Measurements from ENCODE around the gene BCL7B. TPM values are rescaled to one million over a fixed set of nuclear protein-coding genes. Genes with fewer than 3 reads are reported as not detected.
"Not testable (repeated sequence)": the region's sequence is repeated elsewhere in the genome, so short reads cannot be mapped to it uniquely, and the experiment has no call there.

The BCL7B gene
- total RNA-seq, 1 donor from 2014 or later, result 32.8 TPM

GRCh38 chr7:73504920-73505319 lies 52.6 kb downstream of the BCL7B start:
- no peak for DNase-seq (ENCODE audit: extremely low spot score, unreplicated experiment)
- H3K4me1 Mint-ChIP-seq (ENCODE audit: unreplicated experiment), result no peaks in the 10 kb centered on the region
- H3K36me3 Mint-ChIP-seq, result peaks cover 35% of the 10 kb centered on the region
- TF ChIP-seq, protein P1, sequence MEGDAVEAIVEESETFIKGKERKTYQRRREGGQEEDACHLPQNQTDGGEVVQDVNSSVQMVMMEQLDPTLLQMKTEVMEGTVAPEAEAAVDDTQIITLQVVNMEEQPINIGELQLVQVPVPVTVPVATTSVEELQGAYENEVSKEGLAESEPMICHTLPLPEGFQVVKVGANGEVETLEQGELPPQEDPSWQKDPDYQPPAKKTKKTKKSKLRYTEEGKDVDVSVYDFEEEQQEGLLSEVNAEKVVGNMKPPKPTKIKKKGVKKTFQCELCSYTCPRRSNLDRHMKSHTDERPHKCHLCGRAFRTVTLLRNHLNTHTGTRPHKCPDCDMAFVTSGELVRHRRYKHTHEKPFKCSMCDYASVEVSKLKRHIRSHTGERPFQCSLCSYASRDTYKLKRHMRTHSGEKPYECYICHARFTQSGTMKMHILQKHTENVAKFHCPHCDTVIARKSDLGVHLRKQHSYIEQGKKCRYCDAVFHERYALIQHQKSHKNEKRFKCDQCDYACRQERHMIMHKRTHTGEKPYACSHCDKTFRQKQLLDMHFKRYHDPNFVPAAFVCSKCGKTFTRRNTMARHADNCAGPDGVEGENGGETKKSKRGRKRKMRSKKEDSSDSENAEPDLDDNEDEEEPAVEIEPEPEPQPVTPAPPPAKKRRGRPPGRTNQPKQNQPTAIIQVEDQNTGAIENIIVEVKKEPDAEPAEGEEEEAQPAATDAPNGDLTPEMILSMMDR (conservative IDR thresholded peaks at IDR 0.05), result no peak
- H3K27ac Mint-ChIP-seq, result no peak overlapping the region
- H3K4me3 Mint-ChIP-seq, result no peak overlapping the region
- H3K9me3 Mint-ChIP-seq, result no peaks in the 10 kb centered on the region
- H3K27me3 Mint-ChIP-seq, result no peaks in the 10 kb centered on the region

DNA sequence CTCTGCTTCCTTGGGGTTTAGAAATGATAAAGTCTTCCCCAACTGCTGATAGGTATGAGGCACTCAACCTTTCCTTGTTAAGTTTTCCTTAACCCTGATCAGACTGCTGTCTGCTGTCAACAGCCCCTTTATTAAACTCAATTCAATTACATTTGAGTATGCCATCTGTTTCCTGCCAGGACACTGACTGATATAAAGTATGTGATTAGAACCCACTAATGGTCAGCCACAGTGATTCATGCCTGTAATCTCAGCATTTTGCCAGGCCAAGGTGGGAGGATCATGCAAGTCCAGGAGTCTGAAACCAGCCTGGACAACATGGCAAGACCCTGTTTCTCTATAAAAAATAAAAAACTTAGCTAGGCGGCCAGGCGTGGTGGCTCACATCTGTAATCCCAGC lies 53.5 kb downstream of the BCL7B start:
- Mint-ChIP-seq H3K27me3 (no peaks in the 10 kb centered on the region), H3K4me1 (ENCODE audit: unreplicated experiment) (no peaks in the 10 kb centered on the region), H3K36me3 (peaks cover 41% of the 10 kb centered on the region), H3K4me3 (no peak overlapping the region), H3K9me3 (no peaks in the 10 kb centered on the region), H3K27ac (no peak overlapping the region)
- TF ChIP-seq, protein P1 (conservative IDR thresholded peaks at IDR 0.05), result no peak
- DNase-seq (ENCODE audit: extremely low spot score, unreplicated experiment), result peak; percentile 8

GRCh38 chr7:73503229-73503628 lies 54.3 kb downstream of the BCL7B start:
- H3K36me3 Mint-ChIP-seq, result peaks cover 44% of the 10 kb centered on the region
- no peak overlapping the region for H3K27ac Mint-ChIP-seq
- TF ChIP-seq, protein P1 (conservative IDR thresholded peaks at IDR 0.05), result no peak
- no peaks in the 10 kb centered on the region for H3K4me1 Mint-ChIP-seq (ENCODE audit: unreplicated experiment)
- DNase-seq (ENCODE audit: extremely low spot score, unreplicated experiment), result peak; percentile 10
- H3K4me3 Mint-ChIP-seq, result no peak overlapping the region
- no peaks in the 10 kb centered on the region for H3K27me3 Mint-ChIP-seq
- H3K9me3 Mint-ChIP-seq, result no peaks in the 10 kb centered on the region

GRCh38 chr7:73496626-73497025 lies 60.9 kb downstream of the BCL7B start:
- TF ChIP-seq, protein P1 (conservative IDR thresholded peaks at IDR 0.05), result no peak

DNA sequence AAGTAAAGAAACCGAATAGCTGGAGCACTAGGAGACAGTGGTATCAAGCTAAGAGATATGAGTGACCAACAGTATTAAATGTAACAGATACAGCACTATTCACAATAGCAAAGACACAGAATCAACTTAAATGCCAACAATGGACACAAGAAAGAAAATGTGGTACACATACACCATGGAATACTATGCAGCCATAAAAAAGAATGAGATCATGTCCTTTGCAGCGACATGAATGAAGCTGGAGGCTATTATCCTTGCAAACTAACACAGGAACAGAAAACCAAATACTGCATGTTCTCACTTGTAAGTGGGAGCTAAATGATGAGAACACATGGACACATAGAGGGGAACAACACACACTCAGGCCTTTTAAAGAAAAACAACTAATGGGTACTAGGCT lies 62.0 kb downstream of the BCL7B start:
- not testable (repeated sequence) for H3K4me1 Mint-ChIP-seq (ENCODE audit: unreplicated experiment); H3K9me3 Mint-ChIP-seq; H3K27ac Mint-ChIP-seq; H3K27me3 Mint-ChIP-seq; H3K4me3 Mint-ChIP-seq; DNase-seq (ENCODE audit: extremely low spot score, unreplicated experiment)
- H3K36me3 Mint-ChIP-seq, result peaks cover 54% of the 10 kb centered on the region

More at GRCh38 chr7:73496626-73497025, 60.9 kb downstream of the BCL7B start:
- H3K27ac Mint-ChIP-seq, result no peak overlapping the region
- H3K4me1 Mint-ChIP-seq (ENCODE audit: unreplicated experiment), result no peaks in the 10 kb centered on the region
- H3K4me3 Mint-ChIP-seq, result no peak overlapping the region
- peaks cover 60% of the 10 kb centered on the region for H3K36me3 Mint-ChIP-seq
- DNase-seq (ENCODE audit: extremely low spot score, unreplicated experiment), result peak; percentile 27
- H3K9me3 Mint-ChIP-seq, result no peaks in the 10 kb centered on the region
- no peaks in the 10 kb centered on the region for H3K27me3 Mint-ChIP-seq

GRCh38 chr7:73489976-73490375 lies 67.5 kb downstream of the BCL7B start:
- Mint-ChIP-seq H3K27me3 (no peaks in the 10 kb centered on the region), H3K4me3 (no peak overlapping the region), H3K9me3 (no peaks in the 10 kb centered on the region), H3K27ac (no peak overlapping the region), H3K36me3 (peaks cover 39% of the 10 kb centered on the region), H3K4me1 (ENCODE audit: unreplicated experiment) (no peaks in the 10 kb centered on the region)
- TF ChIP-seq, protein P1 (conservative IDR thresholded peaks at IDR 0.05), result no peak
- no peak for DNase-seq (ENCODE audit: extremely low spot score, unreplicated experiment)
